Ishikawa (cell line): ENCODE results near the gene DMAC1.

Experiments used
- CEBPB ChIP-seq: IDR thresholded peaks from 2 replicates; pipeline ENCODE4 v1.6.1; 2012
- CREB1 ChIP-seq: IDR thresholded peaks from 2 replicates; pipeline ENCODE4 v1.6.1; 2012; ENCODE audit warnings: low read depth
- EGR1 ChIP-seq: IDR thresholded peaks from 2 replicates; pipeline ENCODE4 v1.6.1; 2012
- EP300 ChIP-seq: IDR thresholded peaks from 2 replicates; pipeline ENCODE4 v1.6.1; 2012; ENCODE audit warnings: borderline replicate concordance
- FOXM1 ChIP-seq: IDR thresholded peaks from 2 replicates; pipeline ENCODE4 v1.6.1; 2012; ENCODE audit warnings: low read depth, borderline replicate concordance
- NFIC ChIP-seq: IDR thresholded peaks from 2 replicates; pipeline ENCODE4 v1.6.1; 2012
- RAD21 ChIP-seq: IDR thresholded peaks from 2 replicates; pipeline ENCODE4 v1.6.1; 2012; ENCODE audit warnings: low read depth
- TAF1 ChIP-seq: IDR thresholded peaks from 2 replicates; pipeline ENCODE4 v1.6.1; 2012; ENCODE audit warnings: low read depth, mild to moderate bottlenecking
- TCF12 ChIP-seq: IDR thresholded peaks from 2 replicates; pipeline ENCODE4 v1.6.1; 2012; ENCODE audit warnings: low read depth
- TEAD4 ChIP-seq: IDR thresholded peaks from 2 replicates; pipeline ENCODE4 v1.6.1; 2012
- USF1 ChIP-seq: IDR thresholded peaks from 2 replicates; pipeline ENCODE4 v1.6.1; 2012
- YY1 ChIP-seq: IDR thresholded peaks from 2 replicates; pipeline ENCODE4 v1.6.1; 2012; ENCODE audit warnings: low read depth
- ZBTB7A ChIP-seq: IDR thresholded peaks from 2 replicates; pipeline ENCODE4 v1.6.1; 2012; ENCODE audit warnings: low read depth
- TF ChIP-seq, protein P1 (sequence below): IDR thresholded peaks from 2 replicates; pipeline ENCODE4 v1.6.1; 2012; ENCODE audit warnings: low read depth, mild to moderate bottlenecking
- TF ChIP-seq, protein P2 (sequence below): IDR thresholded peaks from 2 replicates; pipeline ENCODE4 v1.6.1; 2012

The DMAC1 gene

GRCh38 chr9:7799944-7800285 is 337 bp upstream of the DMAC1 start:
- TF ChIP-seq, protein P1, sequence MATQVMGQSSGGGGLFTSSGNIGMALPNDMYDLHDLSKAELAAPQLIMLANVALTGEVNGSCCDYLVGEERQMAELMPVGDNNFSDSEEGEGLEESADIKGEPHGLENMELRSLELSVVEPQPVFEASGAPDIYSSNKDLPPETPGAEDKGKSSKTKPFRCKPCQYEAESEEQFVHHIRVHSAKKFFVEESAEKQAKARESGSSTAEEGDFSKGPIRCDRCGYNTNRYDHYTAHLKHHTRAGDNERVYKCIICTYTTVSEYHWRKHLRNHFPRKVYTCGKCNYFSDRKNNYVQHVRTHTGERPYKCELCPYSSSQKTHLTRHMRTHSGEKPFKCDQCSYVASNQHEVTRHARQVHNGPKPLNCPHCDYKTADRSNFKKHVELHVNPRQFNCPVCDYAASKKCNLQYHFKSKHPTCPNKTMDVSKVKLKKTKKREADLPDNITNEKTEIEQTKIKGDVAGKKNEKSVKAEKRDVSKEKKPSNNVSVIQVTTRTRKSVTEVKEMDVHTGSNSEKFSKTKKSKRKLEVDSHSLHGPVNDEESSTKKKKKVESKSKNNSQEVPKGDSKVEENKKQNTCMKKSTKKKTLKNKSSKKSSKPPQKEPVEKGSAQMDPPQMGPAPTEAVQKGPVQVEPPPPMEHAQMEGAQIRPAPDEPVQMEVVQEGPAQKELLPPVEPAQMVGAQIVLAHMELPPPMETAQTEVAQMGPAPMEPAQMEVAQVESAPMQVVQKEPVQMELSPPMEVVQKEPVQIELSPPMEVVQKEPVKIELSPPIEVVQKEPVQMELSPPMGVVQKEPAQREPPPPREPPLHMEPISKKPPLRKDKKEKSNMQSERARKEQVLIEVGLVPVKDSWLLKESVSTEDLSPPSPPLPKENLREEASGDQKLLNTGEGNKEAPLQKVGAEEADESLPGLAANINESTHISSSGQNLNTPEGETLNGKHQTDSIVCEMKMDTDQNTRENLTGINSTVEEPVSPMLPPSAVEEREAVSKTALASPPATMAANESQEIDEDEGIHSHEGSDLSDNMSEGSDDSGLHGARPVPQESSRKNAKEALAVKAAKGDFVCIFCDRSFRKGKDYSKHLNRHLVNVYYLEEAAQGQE: no peak
- TF ChIP-seq FOXM1: no peak
- no peak for TF ChIP-seq EGR1
- no peak for TF ChIP-seq NFIC
- no peak for TF ChIP-seq CREB1
- TF ChIP-seq TAF1: no peak
- TF ChIP-seq YY1: no peak
- TF ChIP-seq CEBPB: no peak
- TF ChIP-seq EP300: no peak
- no peak for TF ChIP-seq ZBTB7A
- TF ChIP-seq TEAD4: no peak
- no peak for TF ChIP-seq RAD21
- no peak for TF ChIP-seq TCF12
- TF ChIP-seq, protein P2, sequence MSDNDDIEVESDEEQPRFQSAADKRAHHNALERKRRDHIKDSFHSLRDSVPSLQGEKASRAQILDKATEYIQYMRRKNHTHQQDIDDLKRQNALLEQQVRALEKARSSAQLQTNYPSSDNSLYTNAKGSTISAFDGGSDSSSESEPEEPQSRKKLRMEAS: no peak
- TF ChIP-seq USF1: no peak

DNA sequence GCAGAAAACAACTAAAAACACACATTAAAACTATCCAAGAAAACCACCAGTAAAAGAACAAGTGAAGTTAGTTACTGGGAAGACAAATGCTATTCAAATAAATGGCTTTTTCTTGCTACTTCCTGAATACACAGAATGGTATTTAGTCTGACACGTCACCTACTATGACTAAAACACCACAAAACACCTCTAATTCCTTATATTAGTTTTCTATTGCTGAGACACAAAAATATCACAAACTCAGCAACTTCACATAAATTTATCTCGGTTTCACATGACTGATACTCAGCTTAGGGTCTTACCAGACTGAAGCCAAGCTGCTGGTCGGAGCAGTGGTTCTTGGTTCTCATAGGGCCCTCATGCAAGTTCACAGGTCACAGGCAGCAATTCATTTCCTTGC is 5.4 kb downstream of the DMAC1 start:
- TF ChIP-seq CREB1 (no peak), YY1 (no peak), TCF12 (no peak), USF1 (no peak), ZBTB7A (no peak), TEAD4 (no peak), TAF1 (no peak), FOXM1 (no peak), NFIC (no peak), RAD21 (no peak), EP300 (no peak)
- TF ChIP-seq, protein P1: no peak
- TF ChIP-seq, protein P2: no peak

DNA sequence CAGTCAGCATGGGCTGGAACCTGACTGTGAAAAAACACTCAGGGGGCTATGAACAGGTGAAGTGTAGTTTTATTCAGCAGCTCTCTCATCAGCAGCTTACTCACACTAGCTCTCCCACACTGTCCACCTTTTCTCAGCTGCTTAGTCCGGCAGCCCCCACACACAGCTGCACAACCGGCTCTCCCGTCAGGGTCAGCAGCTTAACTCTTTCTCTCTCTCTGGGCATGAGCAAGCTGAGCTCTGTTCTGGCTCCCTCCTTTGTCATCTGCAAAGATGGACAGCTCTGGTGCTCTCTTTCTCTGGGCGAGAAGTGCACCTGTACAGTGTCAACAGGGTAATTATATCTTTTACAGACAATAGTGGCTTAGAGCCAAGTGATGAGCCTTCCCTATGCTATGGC is 8.2 kb downstream of the DMAC1 start:
- TF ChIP-seq USF1: no peak
- no peak for TF ChIP-seq EGR1
- TF ChIP-seq YY1: no peak
- TF ChIP-seq EP300: no peak
- TF ChIP-seq TAF1: no peak
- TF ChIP-seq CREB1: no peak
- TF ChIP-seq TCF12: no peak
- TF ChIP-seq, protein P2: no peak
- TF ChIP-seq RAD21: no peak
- no peak for TF ChIP-seq ZBTB7A
- no peak for TF ChIP-seq NFIC
- TF ChIP-seq FOXM1: no peak
- TF ChIP-seq TEAD4: no peak
- TF ChIP-seq, protein P1: no peak
- TF ChIP-seq CEBPB: no peak

- TF ChIP-seq TAF1: no peak
- TF ChIP-seq FOXM1: no peak
- TF ChIP-seq TCF12: no peak
Observed at GRCh38 chr9:7790819-7791182, 8.8 kb downstream of the DMAC1 start.
